Fibroblast of lung (primary cell): ENCODE results near the gene CSF1R. TPM values are rescaled to one million over a fixed set of nuclear protein-coding genes. Genes with fewer than 3 reads are reported as not detected.

Experiments
- DNase-seq, 2 donors: peaks; one replicate each; pipeline versions ENCODE4 v3.0.0 to v3.0.0-alpha.2; 2010; ENCODE audit warnings: low read depth in 2 of 2
- H2AFZ ChIP-seq: 2 replicates; pipeline ENCODE4 v1.5.1; 2012; ENCODE audit warnings: low read length, control low read depth, inconsistent platforms
- H3K27ac ChIP-seq: 2 replicates; pipeline ENCODE4 v1.5.1; 2011; ENCODE audit warnings: low read length, control low read depth; ENCODE audit not compliant: insufficient read depth
- H3K27me3 ChIP-seq: 2 replicates; pipeline ENCODE4 v1.5.1; 2011; ENCODE audit warnings: mild to moderate bottlenecking, low read length; ENCODE audit not compliant: control insufficient read depth, insufficient read depth
- H3K36me3 ChIP-seq: 2 replicates; pipeline ENCODE4 v1.5.1; 2011; ENCODE audit warnings: low read length; ENCODE audit not compliant: control insufficient read depth, insufficient read depth
- H3K4me1 ChIP-seq: 2 replicates; pipeline ENCODE4 v1.5.1; 2011; ENCODE audit warnings: low read length; ENCODE audit not compliant: control insufficient read depth, insufficient read depth; ENCODE audit errors: extremely low read depth
- H3K4me2 ChIP-seq: 2 replicates; pipeline ENCODE4 v1.5.1; 2011; ENCODE audit warnings: low read length, control low read depth; ENCODE audit not compliant: insufficient read depth; ENCODE audit errors: extremely low read depth
- H3K4me3 ChIP-seq, 4 experiments: fragments of 200-600 bp in 1 of 4; sonication (generic) in 1 of 4; replicated peaks in 1 of 4; 2 replicates each; pipeline ENCODE4 v1.5.1; 2011 to 2016; ENCODE audit warnings: low read length in 4 of 4, low read depth in 3 of 4, mild to moderate bottlenecking in 3 of 4, control low read depth in 2 of 4, inconsistent platforms in 1 of 4, mixed read lengths in 1 of 4; ENCODE audit not compliant: insufficient read depth in 1 of 4; ENCODE audit errors: control extremely low read depth in 1 of 4
- H3K79me2 ChIP-seq: 2 replicates; pipeline ENCODE4 v1.5.1; 2012; ENCODE audit warnings: mild to moderate bottlenecking, low read length, inconsistent platforms; ENCODE audit not compliant: control insufficient read depth, insufficient read depth
- H3K9ac ChIP-seq: 2 replicates; pipeline ENCODE4 v1.5.1; 2011; ENCODE audit warnings: mild to moderate bottlenecking, low read length, control low read depth; ENCODE audit not compliant: insufficient read depth
- H3K9me3 ChIP-seq: 2 replicates; pipeline ENCODE4 v1.5.1; 2012; ENCODE audit warnings: low read depth, low read length; ENCODE audit not compliant: control insufficient read depth, insufficient read depth
- H4K20me1 ChIP-seq: 2 replicates; pipeline ENCODE4 v1.5.1; 2011; ENCODE audit warnings: low read length; ENCODE audit not compliant: control insufficient read depth, insufficient read depth; ENCODE audit errors: extremely low read depth
- CTCF ChIP-seq, 2 donors: IDR thresholded peaks in 1 of 2; conservative IDR thresholded peaks in 1 of 2; 1 replicate in 1 of 2; 2 replicates in 1 of 2; pipeline ENCODE4 v1.5.1; 2011 to 2012; ENCODE audit warnings: low read length in 2 of 2, control low read depth in 1 of 2, inconsistent platforms in 1 of 2, low read depth in 1 of 2, mild to moderate bottlenecking in 1 of 2
- EZH2 ChIP-seq: IDR thresholded peaks from 2 replicates; pipeline ENCODE4 v1.5.1; 2012; ENCODE audit warnings: low read length, control low read depth, mild to moderate bottlenecking; ENCODE audit errors: missing control alignments
- polyA plus RNA-seq, 2 donors: library from polyadenylated mRNA; depleted of rRNA in 1 of 2; stranded (reverse) in 1 of 2; unstranded in 1 of 2; fragments of >200 nt; gene quantifications; 2 replicates each; pipeline ENCODE4 v1.2.1, GENCODE V29; 2011 to 2012; ENCODE audit warnings: missing spikeins in 1 of 2
- total RNA-seq: library from RNA; depleted of rRNA; stranded (reverse); fragments of >200 nt; gene quantifications from 2 replicates; pipeline ENCODE4 v1.2.1, GENCODE V29; 2014

CSF1R gene
- total and polyA plus RNA-seq, 2 donors (not counting 1 experiment from before 2014, with no cell fraction given) = 0.07 TPM; not detected in 1

- H3K36me3 ChIP-seq = no peaks in the 10 kb centered on the region
- H3K9me3 ChIP-seq = no peaks in the 10 kb centered on the region
- no peak overlapping the region for H3K9ac ChIP-seq
- TF ChIP-seq EZH2 (no peak), CTCF (conservative IDR thresholded peaks at IDR 0.05 in 1 of 2, IDR thresholded peaks at IDR 0.05 in 1 of 2; ENCODE audit: low read depth in 1 of 2, low read length in 2 of 2) (no peak)
- H3K79me2 ChIP-seq = no peaks in the 10 kb centered on the region
- no peak overlapping the region for H3K4me2 ChIP-seq
- no peak overlapping the region for H3K4me3 ChIP-seq
- no peak for DNase-seq
- H4K20me1 ChIP-seq = no peaks in the 10 kb centered on the region
- H3K27me3 ChIP-seq = no peaks in the 10 kb centered on the region
- no peak overlapping the region for H2AFZ ChIP-seq
- H3K27ac ChIP-seq = no peak overlapping the region
- peaks cover 5% of the 10 kb centered on the region for H3K4me1 ChIP-seq
Observed at GRCh38 chr5:150103678-150104549, 17.6 kb upstream of the CSF1R start.

DNA sequence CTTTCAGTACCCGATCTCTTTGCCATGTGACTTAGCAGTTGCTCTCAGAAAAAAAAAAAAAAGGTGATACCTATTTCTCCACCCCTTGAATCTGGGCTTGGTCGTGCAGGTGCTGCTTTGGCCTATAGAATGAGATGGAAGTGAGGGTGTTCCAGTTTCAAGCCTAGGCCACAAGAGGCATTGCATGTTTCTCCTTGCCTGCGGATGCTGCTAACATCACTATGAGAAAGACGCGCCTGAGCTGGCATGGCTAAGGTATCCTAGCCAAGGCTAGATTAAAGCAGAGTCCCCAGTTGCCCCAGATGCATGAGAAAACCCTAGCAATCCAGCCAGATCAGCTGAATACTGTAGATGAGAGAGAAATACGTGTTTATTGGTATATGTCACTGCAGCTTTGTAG lies 14.7 kb upstream of the CSF1R start:
- no peaks in the 10 kb centered on the region for H4K20me1 ChIP-seq
- no peak overlapping the region for H3K4me2 ChIP-seq
- no peaks in the 10 kb centered on the region for H3K36me3 ChIP-seq
- H3K79me2 ChIP-seq = no peaks in the 10 kb centered on the region
- no peak overlapping the region for H2AFZ ChIP-seq
- H3K4me1 ChIP-seq = no peaks in the 10 kb centered on the region
- no peak for DNase-seq
- TF ChIP-seq CTCF (conservative IDR thresholded peaks at IDR 0.05 in 1 of 2, IDR thresholded peaks at IDR 0.05 in 1 of 2; ENCODE audit: low read depth in 1 of 2, low read length in 2 of 2) (no peak), EZH2 (no peak)
- no peak overlapping the region for H3K9ac ChIP-seq
- H3K27me3 ChIP-seq = peaks cover 6% of the 10 kb centered on the region
- H3K27ac ChIP-seq = no peak overlapping the region
- H3K9me3 ChIP-seq = no peaks in the 10 kb centered on the region
- no peak overlapping the region for H3K4me3 ChIP-seq

GRCh38 chr5:150097152-150097551 lies 10.8 kb upstream of the CSF1R start:
- no peaks in the 10 kb centered on the region for H3K4me1 ChIP-seq
- DNase-seq = no peak
- no peaks in the 10 kb centered on the region for H3K9me3 ChIP-seq
- H3K4me2 ChIP-seq = no peak overlapping the region
- no peaks in the 10 kb centered on the region for H3K79me2 ChIP-seq
- H3K9ac ChIP-seq = no peak overlapping the region
- no peak overlapping the region for H2AFZ ChIP-seq
- H3K27ac ChIP-seq = no peak overlapping the region
- H4K20me1 ChIP-seq = no peaks in the 10 kb centered on the region
- H3K36me3 ChIP-seq = no peaks in the 10 kb centered on the region
- no peak for TF ChIP-seq EZH2
- H3K27me3 ChIP-seq = peaks cover 6% of the 10 kb centered on the region
- no peak overlapping the region for H3K4me3 ChIP-seq
